RPMI8226 (cell line): ENCODE data around the gene PFAS.
"Not testable (repeated sequence)": the region's sequence is repeated elsewhere in the genome, so short reads cannot be mapped to it uniquely, and the experiment has no call there.

Source experiments
- DNase-seq: peaks from one replicate; pipeline ENCODE4 v3.0.0-alpha.2; 2015

The PFAS gene

GRCh38 chr17:8225813-8226535 lies 23.1 kb upstream of the PFAS start:
- peak; percentile 83 for DNase-seq

GRCh38 chr17:8226536-8227237 lies 22.4 kb upstream of the PFAS start:
- peak; percentile 78 for DNase-seq

- DNase-seq = no peak
These were observed 21.9 kb upstream of the PFAS start for GRCh38 chr17:8227238-8227581.

- no peak for DNase-seq
These were observed 17.4 kb upstream of the PFAS start for GRCh38 chr17:8231701-8232100.

- DNase-seq = no peak
These were observed 14.5 kb upstream of the PFAS start for GRCh38 chr17:8234361-8235270.

GRCh38 chr17:8235676-8236075 lies 13.4 kb upstream of the PFAS start:
- DNase-seq = no peak

- no peak for DNase-seq
These were observed 11.9 kb upstream of the PFAS start for GRCh38 chr17:8237175-8237574.

GRCh38 chr17:8237886-8238285 lies 11.2 kb upstream of the PFAS start:
- no peak for DNase-seq

- DNase-seq = peak; percentile 11
These were observed 5.3 kb upstream of the PFAS start for GRCh38 chr17:8243827-8244226.

- no peak for DNase-seq
These were observed 4.3 kb upstream of the PFAS start for GRCh38 chr17:8244768-8245167.

- peak; percentile 42 for DNase-seq
These were observed 772 bp downstream of the PFAS start for GRCh38 chr17:8249621-8250500.

GRCh38 chr17:8251411-8251810 lies 2.3 kb downstream of the PFAS start:
- not testable (repeated sequence) for DNase-seq

GRCh38 chr17:8253801-8254200 lies 4.7 kb downstream of the PFAS start:
- DNase-seq = no peak

- DNase-seq = no peak
These were observed 5.8 kb downstream of the PFAS start for GRCh38 chr17:8254881-8255280.

GRCh38 chr17:8255499-8255898 lies 6.4 kb downstream of the PFAS start:
- DNase-seq = no peak

GRCh38 chr17:8256291-8256690 lies 7.2 kb downstream of the PFAS start:
- no peak for DNase-seq

- no peak for DNase-seq
These were observed 7.6 kb downstream of the PFAS start for GRCh38 chr17:8256691-8257090.

- DNase-seq = no peak
These were observed 8.7 kb downstream of the PFAS start for GRCh38 chr17:8257801-8258200.

- DNase-seq = no peak
These were observed 15.2 kb downstream of the PFAS start for GRCh38 chr17:8264320-8264719.

- DNase-seq = no peak
These were observed 15.9 kb downstream of the PFAS start for GRCh38 chr17:8264836-8265542.

GRCh38 chr17:8266648-8267479 lies 17.8 kb downstream of the PFAS start:
- no peak for DNase-seq
